Measurements from ENCODE around the gene DOCK7.
A peak's percentile ranks its signal among the peaks of the same experiment; 100 is the strongest.

Gene DOCK7

GRCh38 chr1:62444701-62445100 is 243.5 kb downstream of the DOCK7 start:
- H3K4me2 ChIP-seq (ENCODE audit: low read length), result no peak overlapping the region
- no peaks in the 10 kb centered on the region for H3K4me1 ChIP-seq (ENCODE audit: control insufficient read depth in 1 of 2, insufficient read depth in 2 of 2, low read length in 2 of 2)
- no peak overlapping the region for H3K4me3 ChIP-seq (ENCODE audit: low read depth, low read length)
- no peak overlapping the region for H3K18ac ChIP-seq (ENCODE audit: low read length)
- H4K8ac ChIP-seq (ENCODE audit: low read depth, low read length), result no peak overlapping the region
- no peak overlapping the region for H4K12ac ChIP-seq (ENCODE audit: low read depth, low read length)
- H2BK5ac ChIP-seq (ENCODE audit: low read depth, low read length, poor library complexity), result no peak overlapping the region
- H3K79me1 ChIP-seq (ENCODE audit: low read length), result no peaks in the 10 kb centered on the region
- H3K36me3 ChIP-seq (ENCODE audit: control insufficient read depth in 1 of 2, insufficient read depth in 2 of 2, low read length in 2 of 2), result peaks cover 17 to 21% of the 10 kb centered on the region in 2 experiments
- H2BK12ac ChIP-seq (ENCODE audit: low read length), result no peak overlapping the region
- H4K91ac ChIP-seq (ENCODE audit: low read depth, low read length), result no peak overlapping the region
- no peaks in the 10 kb centered on the region for H3K9me3 ChIP-seq (ENCODE audit: insufficient read depth, low read depth, low read length)
- H2AK5ac ChIP-seq (ENCODE audit: low read length), result no peak overlapping the region
- H3K27me3 ChIP-seq (ENCODE audit: insufficient read depth, low read length), result no peaks in the 10 kb centered on the region
- H2BK120ac ChIP-seq (ENCODE audit: insufficient read depth, low read length, poor library complexity), result no peak overlapping the region
- H3K27ac ChIP-seq (ENCODE audit: low read depth, low read length), result no peak overlapping the region
- no peak overlapping the region for H3K9ac ChIP-seq (ENCODE audit: low read length)
- H3K23ac ChIP-seq (ENCODE audit: low read length), result no peak overlapping the region
- DNase-seq, result no peak
- no peak overlapping the region for H2AFZ ChIP-seq (ENCODE audit: insufficient read depth, low read length, poor library complexity)
- H3K4ac ChIP-seq (ENCODE audit: low read depth, low read length), result no peak overlapping the region
- no CpG with 5 or more reads among the region's 1 CpG for WGBS (ENCODE audit: extremely low coverage, insufficient coverage, insufficient read length)
- H3K79me2 ChIP-seq (ENCODE audit: control insufficient read depth, insufficient read depth, low read length, poor library complexity), result no peaks in the 10 kb centered on the region
- H3K14ac ChIP-seq (ENCODE audit: low read length), result no peak overlapping the region

- WGBS (ENCODE audit: extremely low coverage, insufficient coverage, insufficient read length), result no CpG with 5 or more reads among the region's 4 CpGs
Observed at GRCh38 chr1:62439652-62440371, 248.4 kb downstream of the DOCK7 start.

GRCh38 chr1:62438163-62438562 is 250.0 kb downstream of the DOCK7 start:
- no peak overlapping the region for H2BK5ac ChIP-seq (ENCODE audit: low read depth, low read length, poor library complexity)
- H2BK12ac ChIP-seq (ENCODE audit: low read length), result no peak overlapping the region
- H3K79me1 ChIP-seq (ENCODE audit: low read length), result peaks cover 15% of the 10 kb centered on the region
- no peak overlapping the region for H3K18ac ChIP-seq (ENCODE audit: low read length)
- peaks cover 15% of the 10 kb centered on the region for H3K79me2 ChIP-seq (ENCODE audit: control insufficient read depth, insufficient read depth, low read length, poor library complexity)
- no peak overlapping the region for H2BK120ac ChIP-seq (ENCODE audit: insufficient read depth, low read length, poor library complexity)
- H2AK5ac ChIP-seq (ENCODE audit: low read length), result no peak overlapping the region
- H3K9ac ChIP-seq (ENCODE audit: low read length), result peak overlapping the region; percentile 99
- no CpG with 5 or more reads among the region's 7 CpGs for WGBS (ENCODE audit: extremely low coverage, insufficient coverage, insufficient read length)
- H3K27me3 ChIP-seq (ENCODE audit: insufficient read depth, low read length), result no peaks in the 10 kb centered on the region
- peaks cover 2% of the 10 kb centered on the region for H3K9me3 ChIP-seq (ENCODE audit: insufficient read depth, low read depth, low read length)
- no peak overlapping the region for H3K14ac ChIP-seq (ENCODE audit: low read length)
- peak in 1 of 2 donors; percentile 26 for DNase-seq
- H3K4ac ChIP-seq (ENCODE audit: low read depth, low read length), result peak overlapping the region; percentile 5
- peaks cover 0 to 4% of the 10 kb centered on the region in 2 experiments for H3K4me1 ChIP-seq (ENCODE audit: control insufficient read depth in 1 of 2, insufficient read depth in 2 of 2, low read length in 2 of 2)
- H4K91ac ChIP-seq (ENCODE audit: low read depth, low read length), result no peak overlapping the region
- H3K36me3 ChIP-seq (ENCODE audit: control insufficient read depth in 1 of 2, insufficient read depth in 2 of 2, low read length in 2 of 2), result peaks cover 3 to 5% of the 10 kb centered on the region in 2 experiments
- H2AFZ ChIP-seq (ENCODE audit: insufficient read depth, low read length, poor library complexity), result no peak overlapping the region
- peak overlapping the region; percentile 64 for H3K4me3 ChIP-seq (ENCODE audit: low read depth, low read length)
- H3K23ac ChIP-seq (ENCODE audit: low read length), result no peak overlapping the region
- no peak overlapping the region for H4K8ac ChIP-seq (ENCODE audit: low read depth, low read length)
- H3K4me2 ChIP-seq (ENCODE audit: low read length), result peak overlapping the region; percentile 96
- no peak overlapping the region for H4K12ac ChIP-seq (ENCODE audit: low read depth, low read length)
- H3K27ac ChIP-seq (ENCODE audit: low read depth, low read length), result no peak overlapping the region

More at GRCh38 chr1:62439652-62440371, 248.4 kb downstream of the DOCK7 start:
- Histone ChIP-seq H3K9me3 (ENCODE audit: insufficient read depth, low read depth, low read length) (no peaks in the 10 kb centered on the region), H2BK5ac (ENCODE audit: low read depth, low read length, poor library complexity) (no peak overlapping the region), H2AK5ac (ENCODE audit: low read length) (no peak overlapping the region), H3K4me1 (ENCODE audit: control insufficient read depth in 1 of 2, insufficient read depth in 2 of 2, low read length in 2 of 2) (peaks cover 0 to 4% of the 10 kb centered on the region in 2 experiments), H3K4me2 (ENCODE audit: low read length) (no peak overlapping the region), H3K79me2 (ENCODE audit: control insufficient read depth, insufficient read depth, low read length, poor library complexity) (peaks cover 15% of the 10 kb centered on the region), H3K4ac (ENCODE audit: low read depth, low read length) (no peak overlapping the region), H3K23ac (ENCODE audit: low read length) (no peak overlapping the region), H3K36me3 (ENCODE audit: control insufficient read depth in 1 of 2, insufficient read depth in 2 of 2, low read length in 2 of 2) (peaks cover 5 to 7% of the 10 kb centered on the region in 2 experiments), H4K8ac (ENCODE audit: low read depth, low read length) (no peak overlapping the region), H2BK120ac (ENCODE audit: insufficient read depth, low read length, poor library complexity) (no peak overlapping the region), H4K91ac (ENCODE audit: low read depth, low read length) (no peak overlapping the region), H3K18ac (ENCODE audit: low read length) (no peak overlapping the region), H3K9ac (ENCODE audit: low read length) (no peak overlapping the region), H3K79me1 (ENCODE audit: low read length) (peaks cover 15% of the 10 kb centered on the region), H4K12ac (ENCODE audit: low read depth, low read length) (no peak overlapping the region), H2AFZ (ENCODE audit: insufficient read depth, low read length, poor library complexity) (no peak overlapping the region), H2BK12ac (ENCODE audit: low read length) (no peak overlapping the region), H3K4me3 (ENCODE audit: low read depth, low read length) (no peak overlapping the region), H3K14ac (ENCODE audit: low read length) (no peak overlapping the region), H3K27ac (ENCODE audit: low read depth, low read length) (no peak overlapping the region), H3K27me3 (ENCODE audit: insufficient read depth, low read length) (no peaks in the 10 kb centered on the region)
- DNase-seq, result no peak

DNA sequence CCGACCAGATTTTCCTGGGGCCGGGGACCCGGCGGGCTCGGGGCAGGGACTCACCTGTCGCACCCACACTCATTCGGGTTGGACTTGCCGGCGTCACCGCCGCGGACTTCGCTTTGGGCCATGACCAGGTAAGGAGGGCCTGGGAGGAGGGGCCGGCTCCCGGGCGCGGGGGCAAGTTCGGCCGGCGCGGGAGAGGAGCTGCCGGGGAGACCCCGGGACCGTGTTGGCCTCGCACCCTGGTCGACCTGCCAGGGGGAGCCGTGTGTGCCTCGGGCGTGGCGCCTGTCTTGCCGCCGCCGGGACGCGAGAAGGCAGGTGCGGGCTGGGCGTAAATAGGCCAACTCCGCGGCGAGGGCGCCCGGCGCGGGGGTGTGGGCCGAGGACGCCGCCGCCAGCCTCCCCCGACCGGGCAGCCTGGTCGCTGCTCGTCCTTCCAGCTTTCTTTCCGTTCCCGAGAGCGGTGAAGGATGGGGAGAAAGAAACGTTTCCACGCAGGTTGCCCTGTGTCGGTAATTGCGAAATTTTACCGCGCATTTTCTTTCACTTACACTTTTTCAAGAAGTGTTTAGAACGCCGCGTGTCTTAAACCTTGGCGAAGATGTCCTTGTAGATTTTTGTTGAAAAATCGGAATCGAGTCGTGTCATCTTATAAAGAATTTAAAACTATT is 250.8 kb downstream of the DOCK7 start:
- no CpG with 5 or more reads among the region's 68 CpGs for WGBS (ENCODE audit: extremely low coverage, insufficient coverage, insufficient read length)
- H2BK120ac ChIP-seq (ENCODE audit: insufficient read depth, low read length, poor library complexity), result peak overlapping the region; percentile 95
- H3K4me1 ChIP-seq (ENCODE audit: control insufficient read depth in 1 of 2, insufficient read depth in 2 of 2, low read length in 2 of 2), result peaks cover 0 to 4% of the 10 kb centered on the region in 2 experiments

More for the DNA sequence above, 250.8 kb downstream of the DOCK7 start:
- peak overlapping the region; percentile 96 for H3K4me3 ChIP-seq (ENCODE audit: low read depth, low read length)
- peak overlapping the region; percentile 99 for H3K9ac ChIP-seq (ENCODE audit: low read length)
- peak overlapping the region; percentile 89 for H2AFZ ChIP-seq (ENCODE audit: insufficient read depth, low read length, poor library complexity)
- peak overlapping the region; percentile 96 for H3K18ac ChIP-seq (ENCODE audit: low read length)
- peak overlapping the region; percentile 96 for H4K91ac ChIP-seq (ENCODE audit: low read depth, low read length)
- peak overlapping the region; percentile 89 for H3K4ac ChIP-seq (ENCODE audit: low read depth, low read length)
- H3K14ac ChIP-seq (ENCODE audit: low read length), result peak overlapping the region; percentile 92
- peaks cover 2% of the 10 kb centered on the region for H3K9me3 ChIP-seq (ENCODE audit: insufficient read depth, low read depth, low read length)
- peak overlapping the region; percentile 96 for H3K4me2 ChIP-seq (ENCODE audit: low read length)
- no peak overlapping the region for H2BK12ac ChIP-seq (ENCODE audit: low read length)
- H4K8ac ChIP-seq (ENCODE audit: low read depth, low read length), result peak overlapping the region; percentile 89
- peak overlapping the region; percentile 98 for H2BK5ac ChIP-seq (ENCODE audit: low read depth, low read length, poor library complexity)
- DNase-seq, result peak; percentile 27 to 60
- no peaks in the 10 kb centered on the region for H3K27me3 ChIP-seq (ENCODE audit: insufficient read depth, low read length)
- peak overlapping the region; percentile 100 for H3K27ac ChIP-seq (ENCODE audit: low read depth, low read length)
- H3K36me3 ChIP-seq (ENCODE audit: control insufficient read depth in 1 of 2, insufficient read depth in 2 of 2, low read length in 2 of 2), result peaks cover 0 to 2% of the 10 kb centered on the region in 2 experiments
- peaks cover 15% of the 10 kb centered on the region for H3K79me2 ChIP-seq (ENCODE audit: control insufficient read depth, insufficient read depth, low read length, poor library complexity)
- peak overlapping the region; percentile 65 for H2AK5ac ChIP-seq (ENCODE audit: low read length)
- peaks cover 15% of the 10 kb centered on the region for H3K79me1 ChIP-seq (ENCODE audit: low read length)
- H4K12ac ChIP-seq (ENCODE audit: low read depth, low read length), result peak overlapping the region; percentile 67
- H3K23ac ChIP-seq (ENCODE audit: low read length), result peak overlapping the region; percentile 37
